RWPE2 (cell line): Measurements from ENCODE around the gene NSF.

Experiments used
- ATAC-seq: fragments of 200-7000 bp; cut with Tn5 transposase; 3 replicates; pipeline ENCODE4 v1.9.1; 2021; ENCODE audit warnings: low read depth
- DNase-seq: peaks from one replicate; pipeline ENCODE4 v3.0.0-alpha.2; 2020; ENCODE audit warnings: low spot score
- H3K27ac ChIP-seq: fragments of 450-650 bp; 2 replicates; pipeline ENCODE4 v1.5.1; 2017; ENCODE audit warnings: mild to moderate bottlenecking; ENCODE audit not compliant: poor library complexity, severe bottlenecking
- H3K27me3 ChIP-seq: fragments of 250-450 bp; sonication (Bioruptor Pico); 2 replicates; pipeline ENCODE4 v1.5.1; 2021; ENCODE audit warnings: mild to moderate bottlenecking, moderate library complexity; ENCODE audit not compliant: insufficient read depth, poor library complexity, severe bottlenecking
- H3K36me3 ChIP-seq: fragments of 250-450 bp; sonication (Bioruptor Pico); 2 replicates; pipeline ENCODE4 v1.5.1; 2020; ENCODE audit warnings: low read depth, mild to moderate bottlenecking, moderate library complexity
- H3K4me1 ChIP-seq: fragments of 250-450 bp; sonication (Bioruptor Pico); 2 replicates; pipeline ENCODE4 v1.5.1; 2021; ENCODE audit warnings: mild to moderate bottlenecking, moderate library complexity; ENCODE audit not compliant: insufficient read depth, poor library complexity, severe bottlenecking
- H3K4me3 ChIP-seq: fragments of 250-450 bp; sonication (Bioruptor Pico); 2 replicates; pipeline ENCODE4 v1.5.1; 2021; ENCODE audit warnings: mild to moderate bottlenecking, moderate library complexity; ENCODE audit not compliant: severe bottlenecking
- H3K9me3 ChIP-seq: fragments of 250-450 bp; sonication (Bioruptor Pico); 2 replicates; pipeline ENCODE4 v1.5.1; 2021; ENCODE audit warnings: mild to moderate bottlenecking, moderate library complexity; ENCODE audit not compliant: severe bottlenecking
- TF ChIP-seq, protein P1 (sequence below): fragments of 450-650 bp; IDR thresholded peaks from one replicate; pipeline ENCODE4 v1.5.1; 2017; ENCODE audit warnings: mild to moderate bottlenecking, moderate library complexity; ENCODE audit not compliant: poor library complexity, severe bottlenecking

The NSF gene

DNA sequence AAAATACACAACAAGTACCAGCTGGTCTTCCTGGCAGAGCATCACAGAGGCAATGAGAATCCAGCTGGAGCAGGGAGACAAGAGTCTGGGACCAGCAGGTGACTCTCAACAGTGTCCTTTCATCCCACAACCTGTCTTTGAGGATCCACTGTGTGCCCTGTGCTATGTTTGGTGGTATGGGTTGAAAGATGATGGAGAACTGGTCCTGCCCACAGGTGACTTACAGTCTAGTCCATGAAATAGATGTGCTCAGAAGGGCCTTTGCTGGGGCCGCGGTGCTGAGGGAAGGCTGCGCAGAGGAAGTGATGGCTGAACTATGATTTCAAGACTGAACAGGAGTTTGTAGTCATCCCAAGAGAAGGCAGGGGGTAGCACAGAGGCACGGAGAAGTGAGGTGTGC is 210.1 kb downstream of the NSF start:
- TF ChIP-seq, protein P1, sequence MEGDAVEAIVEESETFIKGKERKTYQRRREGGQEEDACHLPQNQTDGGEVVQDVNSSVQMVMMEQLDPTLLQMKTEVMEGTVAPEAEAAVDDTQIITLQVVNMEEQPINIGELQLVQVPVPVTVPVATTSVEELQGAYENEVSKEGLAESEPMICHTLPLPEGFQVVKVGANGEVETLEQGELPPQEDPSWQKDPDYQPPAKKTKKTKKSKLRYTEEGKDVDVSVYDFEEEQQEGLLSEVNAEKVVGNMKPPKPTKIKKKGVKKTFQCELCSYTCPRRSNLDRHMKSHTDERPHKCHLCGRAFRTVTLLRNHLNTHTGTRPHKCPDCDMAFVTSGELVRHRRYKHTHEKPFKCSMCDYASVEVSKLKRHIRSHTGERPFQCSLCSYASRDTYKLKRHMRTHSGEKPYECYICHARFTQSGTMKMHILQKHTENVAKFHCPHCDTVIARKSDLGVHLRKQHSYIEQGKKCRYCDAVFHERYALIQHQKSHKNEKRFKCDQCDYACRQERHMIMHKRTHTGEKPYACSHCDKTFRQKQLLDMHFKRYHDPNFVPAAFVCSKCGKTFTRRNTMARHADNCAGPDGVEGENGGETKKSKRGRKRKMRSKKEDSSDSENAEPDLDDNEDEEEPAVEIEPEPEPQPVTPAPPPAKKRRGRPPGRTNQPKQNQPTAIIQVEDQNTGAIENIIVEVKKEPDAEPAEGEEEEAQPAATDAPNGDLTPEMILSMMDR: no peak
- no peaks in the 10 kb centered on the region for H3K27me3 ChIP-seq

DNA sequence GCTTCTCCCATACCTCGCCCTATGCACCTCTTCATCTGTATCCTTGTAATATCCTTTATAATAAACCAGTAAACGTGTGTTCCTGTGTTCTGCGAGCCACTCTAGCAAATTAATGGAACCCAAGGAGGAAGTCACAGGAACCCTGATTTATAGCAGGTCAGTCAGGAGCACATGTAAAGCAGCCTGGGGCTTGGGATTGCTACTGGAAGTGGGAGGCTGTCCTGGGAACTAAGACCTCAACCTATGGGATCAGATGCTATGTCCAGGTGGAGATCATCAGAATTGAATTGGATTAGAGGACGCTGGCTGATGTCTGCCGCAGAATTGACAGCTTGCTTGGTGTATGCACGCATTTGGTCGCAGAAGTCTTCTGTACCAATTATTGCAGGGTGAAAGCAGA is 212.3 kb downstream of the NSF start:
- ATAC-seq: no peak

More for the DNA sequence above, 210.1 kb downstream of the NSF start:
- Histone ChIP-seq H3K27ac (no peak overlapping the region), H3K36me3 (no peaks in the 10 kb centered on the region), H3K4me1 (no peaks in the 10 kb centered on the region), H3K4me3 (no peak overlapping the region), H3K9me3 (no peaks in the 10 kb centered on the region)
- ATAC-seq (no peak), DNase-seq (no peak)

DNA sequence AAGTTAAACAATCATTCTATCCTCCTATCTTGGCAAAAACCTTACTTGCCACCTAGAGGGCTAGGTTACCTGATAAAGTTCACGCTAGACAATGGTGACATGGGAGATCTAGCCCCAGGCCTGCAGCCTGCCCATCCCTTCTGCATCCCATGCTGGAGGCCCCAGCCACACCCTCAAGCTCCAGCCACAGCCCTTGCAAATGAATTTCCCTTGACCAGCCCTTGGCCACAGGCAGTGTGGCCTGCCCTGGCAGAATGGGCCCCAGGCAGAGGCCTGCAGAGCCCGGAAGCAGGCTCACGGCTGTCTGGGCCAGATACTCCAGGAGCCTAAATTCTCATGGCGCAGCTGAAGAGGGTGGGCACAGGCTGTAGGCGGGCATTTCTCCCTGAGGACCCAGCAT is 213.1 kb downstream of the NSF start:
- Histone ChIP-seq H3K9me3 (no peaks in the 10 kb centered on the region), H3K4me1 (no peaks in the 10 kb centered on the region), H3K27me3 (no peaks in the 10 kb centered on the region), H3K27ac (no peak overlapping the region), H3K36me3 (no peaks in the 10 kb centered on the region), H3K4me3 (no peak overlapping the region)
- TF ChIP-seq, protein P1: no peak
- DNase-seq: no peak
- no peak for ATAC-seq

More for the DNA sequence above, 212.3 kb downstream of the NSF start:
- TF ChIP-seq, protein P1: no peak
- H3K27me3 ChIP-seq: no peaks in the 10 kb centered on the region
- H3K4me1 ChIP-seq: no peaks in the 10 kb centered on the region
- no peaks in the 10 kb centered on the region for H3K36me3 ChIP-seq
- no peak for DNase-seq
- H3K27ac ChIP-seq: no peak overlapping the region
- H3K4me3 ChIP-seq: no peak overlapping the region
- H3K9me3 ChIP-seq: no peaks in the 10 kb centered on the region

DNA sequence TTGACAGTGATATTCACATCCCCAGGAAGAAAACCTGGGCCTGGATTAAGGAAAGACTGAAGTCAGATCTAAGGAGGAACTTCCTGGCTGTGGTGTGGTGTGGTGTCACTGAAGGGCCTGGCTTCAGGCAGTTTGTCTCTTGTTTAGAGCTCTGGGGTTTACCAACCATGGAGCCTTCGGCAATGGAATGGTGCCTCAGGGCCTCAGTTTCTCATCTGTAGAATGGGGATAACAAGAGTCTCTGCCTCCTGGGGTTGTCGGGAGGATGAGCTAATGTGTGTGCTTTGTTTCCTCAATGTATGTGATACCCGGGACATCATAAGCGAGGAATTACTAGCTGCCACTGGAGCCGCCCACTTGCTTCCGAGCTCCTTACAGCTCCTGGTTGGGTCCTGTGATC is 215.3 kb downstream of the NSF start:
- H3K9me3 ChIP-seq: no peaks in the 10 kb centered on the region
- H3K27ac ChIP-seq: no peak overlapping the region
- no peaks in the 10 kb centered on the region for H3K27me3 ChIP-seq
- H3K36me3 ChIP-seq: no peaks in the 10 kb centered on the region
- no peaks in the 10 kb centered on the region for H3K4me1 ChIP-seq
- DNase-seq (no peak), ATAC-seq (no peak)
- TF ChIP-seq, protein P1: no peak
- no peak overlapping the region for H3K4me3 ChIP-seq
